Measurements from ENCODE around the gene VPS35L. TPM values are rescaled to one million over a fixed set of nuclear protein-coding genes. Genes with fewer than 3 reads are reported as not detected.

The VPS35L gene
- total RNA-seq, 2 experiments from 2014 or later, result 25.8 to 28.3 TPM

DNA sequence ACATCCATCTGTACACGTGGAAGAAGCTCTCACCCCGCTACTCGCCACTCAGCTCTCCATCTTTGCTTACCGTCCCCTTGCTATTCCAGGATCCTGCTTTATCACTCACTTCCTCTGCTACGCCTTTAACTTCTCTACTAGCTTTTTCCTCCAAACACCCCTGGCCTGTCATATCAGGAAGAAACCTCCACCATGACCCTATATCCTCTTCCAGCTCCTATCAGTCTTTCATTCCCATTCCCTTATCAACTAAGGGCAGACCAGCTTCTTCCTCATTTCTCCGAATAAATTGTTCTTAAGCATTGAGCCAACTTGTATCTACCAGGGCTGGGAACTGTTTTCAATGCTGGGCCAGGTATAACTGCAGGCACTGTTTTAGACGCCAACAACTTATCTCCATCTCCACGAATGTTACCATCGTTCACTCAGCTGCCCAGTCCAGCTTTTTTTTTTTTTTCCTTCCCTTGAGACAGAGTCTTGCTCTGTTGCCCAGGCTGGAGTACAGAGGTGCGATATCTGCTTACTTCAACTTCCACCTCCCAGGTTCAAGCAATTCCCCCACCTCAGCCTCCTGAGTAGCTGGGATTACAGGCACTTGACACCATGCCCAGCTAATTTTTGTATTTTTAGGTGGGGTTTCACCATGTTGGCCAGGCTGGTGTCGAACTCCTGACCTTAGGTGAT is 166.9 kb downstream of the VPS35L start:
- H3K9me3 Mint-ChIP-seq, result no peaks in the 10 kb centered on the region

DNA sequence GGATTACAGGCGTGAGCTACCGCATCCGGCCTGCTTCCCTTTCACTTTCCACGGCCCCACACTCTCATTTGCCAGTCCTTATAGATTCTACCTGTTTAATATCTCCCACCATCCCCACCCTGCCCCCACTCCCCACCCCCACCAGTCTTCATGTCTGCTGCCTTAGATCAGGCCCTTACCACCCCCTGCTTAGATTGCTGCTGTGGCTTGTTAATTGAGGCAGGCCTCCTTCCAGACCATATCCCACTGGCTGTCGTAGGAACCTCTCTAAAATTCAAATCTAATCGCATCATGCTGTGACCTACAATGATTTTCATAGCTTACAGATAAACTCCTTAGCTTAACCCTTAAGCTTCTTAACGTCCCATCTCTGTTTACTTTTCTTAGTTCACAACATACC is 167.5 kb downstream of the VPS35L start:
- ChIA-PET CTCF (no interaction called here), POLR2A (no interaction called here)
- Mint-ChIP-seq H3K27me3 (no peaks in the 10 kb centered on the region), H3K4me3 (no peak overlapping the region), H3K36me3 (ENCODE audit: low read depth) (peaks cover 3% of the 10 kb centered on the region), H3K27ac (no peak overlapping the region), H3K4me1 (ENCODE audit: low read depth) (peaks cover 5% of the 10 kb centered on the region), H3K9me3 (no peaks in the 10 kb centered on the region)
- no peak overlapping the region for H3K4me3 ChIP-seq (ENCODE audit: low read length)
- intact Hi-C loops (cut with DNase I, micrococcal nuclease), result no loop called here
- H3K27ac ChIP-seq (ENCODE audit: low read depth in 1 of 2, low read length in 2 of 2), result no peak overlapping the region
- TF ChIP-seq, protein P1, sequence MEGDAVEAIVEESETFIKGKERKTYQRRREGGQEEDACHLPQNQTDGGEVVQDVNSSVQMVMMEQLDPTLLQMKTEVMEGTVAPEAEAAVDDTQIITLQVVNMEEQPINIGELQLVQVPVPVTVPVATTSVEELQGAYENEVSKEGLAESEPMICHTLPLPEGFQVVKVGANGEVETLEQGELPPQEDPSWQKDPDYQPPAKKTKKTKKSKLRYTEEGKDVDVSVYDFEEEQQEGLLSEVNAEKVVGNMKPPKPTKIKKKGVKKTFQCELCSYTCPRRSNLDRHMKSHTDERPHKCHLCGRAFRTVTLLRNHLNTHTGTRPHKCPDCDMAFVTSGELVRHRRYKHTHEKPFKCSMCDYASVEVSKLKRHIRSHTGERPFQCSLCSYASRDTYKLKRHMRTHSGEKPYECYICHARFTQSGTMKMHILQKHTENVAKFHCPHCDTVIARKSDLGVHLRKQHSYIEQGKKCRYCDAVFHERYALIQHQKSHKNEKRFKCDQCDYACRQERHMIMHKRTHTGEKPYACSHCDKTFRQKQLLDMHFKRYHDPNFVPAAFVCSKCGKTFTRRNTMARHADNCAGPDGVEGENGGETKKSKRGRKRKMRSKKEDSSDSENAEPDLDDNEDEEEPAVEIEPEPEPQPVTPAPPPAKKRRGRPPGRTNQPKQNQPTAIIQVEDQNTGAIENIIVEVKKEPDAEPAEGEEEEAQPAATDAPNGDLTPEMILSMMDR (IDR thresholded peaks at IDR 0.05), result no peak
- no peak for ATAC-seq (ENCODE audit: poor library complexity)
- H3K4me1 ChIP-seq (ENCODE audit: insufficient read depth, low read length), result peaks cover 10% of the 10 kb centered on the region
- H3K27me3 ChIP-seq (ENCODE audit: control insufficient read depth in 1 of 2, insufficient read depth in 2 of 2, low read length in 2 of 2), result no peaks in the 10 kb centered on the region
- DNase-seq, result no peak
- H3K9me3 ChIP-seq (ENCODE audit: control insufficient read depth in 1 of 2, insufficient read depth in 1 of 2, low read length in 2 of 2), result no peaks in the 10 kb centered on the region
- H3K36me3 ChIP-seq (ENCODE audit: insufficient read depth, low read length), result no peaks in the 10 kb centered on the region

More for the DNA sequence above, 166.9 kb downstream of the VPS35L start:
- peak overlapping the region; percentile 2 for H3K4me3 Mint-ChIP-seq
- no peaks in the 10 kb centered on the region for H3K27me3 Mint-ChIP-seq
- Histone ChIP-seq H3K27me3 (ENCODE audit: control insufficient read depth in 1 of 2, insufficient read depth in 2 of 2, low read length in 2 of 2) (no peaks in the 10 kb centered on the region), H3K27ac (ENCODE audit: low read depth in 1 of 2, low read length in 2 of 2) (no peak overlapping the region), H3K9me3 (ENCODE audit: control insufficient read depth in 1 of 2, insufficient read depth in 1 of 2, low read length in 2 of 2) (no peaks in the 10 kb centered on the region), H3K36me3 (ENCODE audit: insufficient read depth, low read length) (no peaks in the 10 kb centered on the region), H3K4me1 (ENCODE audit: insufficient read depth, low read length) (peaks cover 10% of the 10 kb centered on the region), H3K4me3 (ENCODE audit: low read length) (no peak overlapping the region)
- DNase-seq (no peak), ATAC-seq (ENCODE audit: poor library complexity) (no peak)
- ChIA-PET POLR2A (interaction anchor here (0.5 kb wide), 1 partner anchor 25 kb away, joined by 3 read pairs; no protein-coding TSS in a partner anchor), CTCF (no interaction called here)
- intact Hi-C loops (cut with DNase I, micrococcal nuclease), result no loop called here
- peaks cover 7% of the 10 kb centered on the region for H3K4me1 Mint-ChIP-seq (ENCODE audit: low read depth)
- TF ChIP-seq, protein P1 (IDR thresholded peaks at IDR 0.05), result no peak
- H3K27ac Mint-ChIP-seq, result no peak overlapping the region
- H3K36me3 Mint-ChIP-seq (ENCODE audit: low read depth), result peaks cover 4% of the 10 kb centered on the region

DNA sequence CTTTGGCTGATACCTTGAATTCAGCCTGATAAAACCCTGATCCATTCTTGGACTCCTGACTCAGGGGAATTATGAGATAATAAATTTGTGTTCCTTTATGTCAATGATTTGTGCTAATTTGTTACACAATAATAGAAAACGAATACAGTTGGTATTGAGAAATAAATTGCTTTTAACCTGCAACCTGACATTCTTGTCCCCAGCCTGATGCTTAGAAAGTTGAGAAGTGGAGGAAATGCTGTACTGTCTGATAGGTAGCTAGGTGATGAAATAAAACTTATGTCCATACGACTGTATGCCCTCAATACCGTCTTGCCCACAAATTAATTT is 173.1 kb downstream of the VPS35L start:
- no peaks in the 10 kb centered on the region for H3K27me3 Mint-ChIP-seq

More for the DNA sequence above, 173.1 kb downstream of the VPS35L start:
- DNase-seq, result no peak
- no peak for ATAC-seq (ENCODE audit: poor library complexity)
- H3K27ac ChIP-seq (ENCODE audit: low read depth in 1 of 2, low read length in 2 of 2), result no peak overlapping the region
- ChIA-PET CTCF (no interaction called here), POLR2A (no interaction called here)
- Mint-ChIP-seq H3K36me3 (ENCODE audit: low read depth) (no peaks in the 10 kb centered on the region), H3K4me1 (ENCODE audit: low read depth) (no peaks in the 10 kb centered on the region), H3K9me3 (no peaks in the 10 kb centered on the region), H3K4me3 (no peak overlapping the region), H3K27ac (no peak overlapping the region)
- no peaks in the 10 kb centered on the region for H3K27me3 ChIP-seq (ENCODE audit: control insufficient read depth in 1 of 2, insufficient read depth in 2 of 2, low read length in 2 of 2)
- H3K36me3 ChIP-seq (ENCODE audit: insufficient read depth, low read length), result no peaks in the 10 kb centered on the region
- H3K4me1 ChIP-seq (ENCODE audit: insufficient read depth, low read length), result no peaks in the 10 kb centered on the region
- intact Hi-C loops (cut with DNase I, micrococcal nuclease), result no loop called here
- H3K4me3 ChIP-seq (ENCODE audit: low read length), result no peak overlapping the region
- TF ChIP-seq, protein P1 (IDR thresholded peaks at IDR 0.05), result no peak
- no peaks in the 10 kb centered on the region for H3K9me3 ChIP-seq (ENCODE audit: control insufficient read depth in 1 of 2, insufficient read depth in 1 of 2, low read length in 2 of 2)

Measured in CD4-positive, alpha-beta T cell (primary cell).